Measurements from ENCODE around the gene CBX8.

CBX8 gene

GRCh38 chr17:79752175-79752574, 44.7 kb downstream of the CBX8 start:
- Histone ChIP-seq H3K9me2 (replicated peaks; ENCODE audit: insufficient read depth, low read length) (no peaks in the 10 kb centered on the region), H3K4me3 (ENCODE audit: insufficient read depth, low read length, poor library complexity, severe bottlenecking) (no peak overlapping the region), H3K27ac (ENCODE audit: low read depth, low read length) (no peak overlapping the region), H2AFZ (ENCODE audit: low read depth, low read length, severe bottlenecking) (no peak overlapping the region), H3K4me2 (ENCODE audit: low read depth, low read length, poor library complexity, severe bottlenecking) (no peak overlapping the region), H3K9ac (ENCODE audit: low read length) (no peak overlapping the region), H3F3A (ENCODE audit: insufficient read depth) (no peaks in the 10 kb centered on the region), H3K36me3 (ENCODE audit: low read length) (no peaks in the 10 kb centered on the region), H4K20me1 (ENCODE audit: low read depth, low read length) (no peaks in the 10 kb centered on the region), H3K9me3 (ENCODE audit: insufficient read depth, low read length) (no peaks in the 10 kb centered on the region), H3K79me2 (ENCODE audit: insufficient read depth, low read length) (no peaks in the 10 kb centered on the region), H3K27me3 (ENCODE audit: low read length) (no peaks in the 10 kb centered on the region)
- TF ChIP-seq CTCF (IDR thresholded peaks at IDR 0.05; ENCODE audit: insufficient read depth, low read length, poor library complexity, severe bottlenecking) (no peak), EZH2phosphoT487 (conservative IDR thresholded peaks at IDR 0.05; ENCODE audit: low read length) (no peak)

GRCh38 chr17:79750650-79751545, 46.0 kb downstream of the CBX8 start:
- H3K4me3 ChIP-seq (ENCODE audit: insufficient read depth, low read length, poor library complexity, severe bottlenecking): no peak overlapping the region
- H3F3A ChIP-seq (ENCODE audit: insufficient read depth): no peaks in the 10 kb centered on the region
- no peaks in the 10 kb centered on the region for H3K36me3 ChIP-seq (ENCODE audit: low read length)
- no peak overlapping the region for H3K4me2 ChIP-seq (ENCODE audit: low read depth, low read length, poor library complexity, severe bottlenecking)
- no peaks in the 10 kb centered on the region for H4K20me1 ChIP-seq (ENCODE audit: low read depth, low read length)
- no peaks in the 10 kb centered on the region for H3K79me2 ChIP-seq (ENCODE audit: insufficient read depth, low read length)
- no peak overlapping the region for H2AFZ ChIP-seq (ENCODE audit: low read depth, low read length, severe bottlenecking)
- H3K9me2 ChIP-seq (replicated peaks; ENCODE audit: insufficient read depth, low read length): no peaks in the 10 kb centered on the region
- no peaks in the 10 kb centered on the region for H3K9me3 ChIP-seq (ENCODE audit: insufficient read depth, low read length)
- no peak overlapping the region for H3K9ac ChIP-seq (ENCODE audit: low read length)
- no peaks in the 10 kb centered on the region for H3K27me3 ChIP-seq (ENCODE audit: low read length)
- TF ChIP-seq EZH2phosphoT487 (conservative IDR thresholded peaks at IDR 0.05; ENCODE audit: low read length) (no peak), CTCF (IDR thresholded peaks at IDR 0.05; ENCODE audit: insufficient read depth, low read length, poor library complexity, severe bottlenecking) (no peak)
- H3K27ac ChIP-seq (ENCODE audit: low read depth, low read length): no peak overlapping the region

GRCh38 chr17:79749958-79750357, 46.9 kb downstream of the CBX8 start:
- Histone ChIP-seq H3K9me3 (ENCODE audit: insufficient read depth, low read length) (no peaks in the 10 kb centered on the region), H2AFZ (ENCODE audit: low read depth, low read length, severe bottlenecking) (no peak overlapping the region), H3K36me3 (ENCODE audit: low read length) (no peaks in the 10 kb centered on the region), H3K4me2 (ENCODE audit: low read depth, low read length, poor library complexity, severe bottlenecking) (no peak overlapping the region), H3K27me3 (ENCODE audit: low read length) (no peaks in the 10 kb centered on the region), H3K27ac (ENCODE audit: low read depth, low read length) (no peak overlapping the region), H3F3A (ENCODE audit: insufficient read depth) (no peaks in the 10 kb centered on the region), H3K4me3 (ENCODE audit: insufficient read depth, low read length, poor library complexity, severe bottlenecking) (no peak overlapping the region), H3K9ac (ENCODE audit: low read length) (no peak overlapping the region), H3K9me2 (replicated peaks; ENCODE audit: insufficient read depth, low read length) (no peaks in the 10 kb centered on the region), H4K20me1 (ENCODE audit: low read depth, low read length) (no peaks in the 10 kb centered on the region), H3K79me2 (ENCODE audit: insufficient read depth, low read length) (no peaks in the 10 kb centered on the region)
- TF ChIP-seq CTCF (IDR thresholded peaks at IDR 0.05; ENCODE audit: insufficient read depth, low read length, poor library complexity, severe bottlenecking) (no peak), EZH2phosphoT487 (conservative IDR thresholded peaks at IDR 0.05; ENCODE audit: low read length) (no peak)
